ENCODE data around the gene TEX28. TPM values are rescaled to one million over a fixed set of nuclear protein-coding genes. Genes with fewer than 3 reads are reported as not detected.

TEX28 gene
- total and polyA plus RNA-seq, 12 donors, result 0.07 to 0.18 TPM; not detected in 10

- intact Hi-C loops (cut with DNase I), result no loop called here
- H3K27ac ChIP-seq, result no peak overlapping the region
- peaks cover 9% of the 10 kb centered on the region for H3K27me3 ChIP-seq
- no peaks in the 10 kb centered on the region for H3K9me3 ChIP-seq (replicated peaks in 1 of 3)
- WGBS, 4 donors, result 82 to 100% (median 93%) methylated on average over 1 to 5 of the region's 5 CpGs
- DNase-seq, result no peak
- H3K4me3 ChIP-seq, result no peak overlapping the region
- no peaks in the 10 kb centered on the region for H3K36me3 ChIP-seq (replicated peaks in 1 of 2)
- H3K4me1 ChIP-seq (replicated peaks in 1 of 2), result peaks cover 6 to 11% of the 10 kb centered on the region in 2 donors
- TF ChIP-seq POLR2A (IDR thresholded peaks at IDR 0.05), result no peak
These were observed 33.7 kb upstream of the TEX28 start for GRCh38 chrX:154328646-154329045.

GRCh38 chrX:154327038-154327820, 32.3 kb upstream of the TEX28 start:
- Histone ChIP-seq H3K36me3 (replicated peaks in 1 of 2) (no peaks in the 10 kb centered on the region), H3K27ac (no peak overlapping the region), H3K4me1 (replicated peaks in 1 of 2) (peaks cover 6 to 11% of the 10 kb centered on the region in 2 donors), H3K4me3 (no peak overlapping the region), H3K27me3 (peaks cover 9% of the 10 kb centered on the region), H3K9me3 (replicated peaks in 1 of 3) (no peaks in the 10 kb centered on the region)
- DNase-seq, result peak; percentile 23 to 69 (median 47)
- intact Hi-C loops (cut with DNase I), result no loop called here
- TF ChIP-seq CTCF (IDR thresholded peaks at IDR 0.05), result no peak
- TF ChIP-seq POLR2A (IDR thresholded peaks at IDR 0.05), result no peak
- WGBS, 4 donors, result 26 to 50% (median 35%) methylated on average over 5 to 11 of the region's 11 CpGs

GRCh38 chrX:154325541-154325940, 30.6 kb upstream of the TEX28 start:
- TF ChIP-seq POLR2A (IDR thresholded peaks at IDR 0.05) (no peak), CTCF (IDR thresholded peaks at IDR 0.05) (no peak)
- no peaks in the 10 kb centered on the region for H3K36me3 ChIP-seq (replicated peaks in 1 of 2)
- 72 to 76% (median 74%) methylated on average over 7 to 8 of the region's 8 CpGs for WGBS, 4 donors
- H3K9me3 ChIP-seq (replicated peaks in 1 of 3), result no peaks in the 10 kb centered on the region
- DNase-seq, result no peak
- H3K27me3 ChIP-seq, result peaks cover 13% of the 10 kb centered on the region
- H3K27ac ChIP-seq, result no peak overlapping the region
- H3K4me1 ChIP-seq (replicated peaks in 1 of 2), result peaks cover 6 to 11% of the 10 kb centered on the region in 2 donors
- intact Hi-C loops (cut with DNase I), result no loop called here
- no peak overlapping the region for H3K4me3 ChIP-seq

- intact Hi-C loops (cut with DNase I), result no loop called here
- WGBS, 4 donors, result 67 to 83% (median 73%) methylated on average over 1 to 7 of the region's 7 CpGs
- Histone ChIP-seq H3K4me1 (replicated peaks in 1 of 2) (peaks cover 6 to 11% of the 10 kb centered on the region in 2 donors), H3K36me3 (replicated peaks in 1 of 2) (no peaks in the 10 kb centered on the region), H3K9me3 (replicated peaks in 1 of 3) (no peaks in the 10 kb centered on the region), H3K27me3 (peaks cover 28% of the 10 kb centered on the region), H3K4me3 (no peak overlapping the region), H3K27ac (no peak overlapping the region)
- TF ChIP-seq POLR2A (IDR thresholded peaks at IDR 0.05) (no peak), CTCF (IDR thresholded peaks at IDR 0.05) (no peak)
- no peak for DNase-seq
These were observed 28.6 kb upstream of the TEX28 start for GRCh38 chrX:154323537-154323936.

GRCh38 chrX:154322890-154323289, 28.0 kb upstream of the TEX28 start:
- Histone ChIP-seq H3K4me3 (no peak overlapping the region), H3K4me1 (replicated peaks in 1 of 2) (peaks cover 6 to 10% of the 10 kb centered on the region in 2 donors), H3K27ac (no peak overlapping the region), H3K27me3 (peaks cover 28% of the 10 kb centered on the region), H3K36me3 (replicated peaks in 1 of 2) (no peaks in the 10 kb centered on the region), H3K9me3 (replicated peaks in 1 of 3) (no peaks in the 10 kb centered on the region)
- intact Hi-C loops (cut with DNase I), result no loop called here
- no peak for DNase-seq
- TF ChIP-seq POLR2A (IDR thresholded peaks at IDR 0.05) (no peak), CTCF (IDR thresholded peaks at IDR 0.05) (no peak)
- WGBS, 4 donors, result 75 to 87% (median 82%) methylated on average over 6 to 10 of the region's 10 CpGs
